CD4-positive, alpha-beta T cell treated with Interleukin-17A for 1 hour (primary cell): ENCODE measurements around the gene PIMREG.
A peak's percentile ranks its signal among the peaks of the same experiment; 100 is the strongest.

Source experiments
- DNase-seq: peaks from one replicate; pipeline ENCODE4 v3.0.0-alpha.2; 2020

The PIMREG gene, protein sequence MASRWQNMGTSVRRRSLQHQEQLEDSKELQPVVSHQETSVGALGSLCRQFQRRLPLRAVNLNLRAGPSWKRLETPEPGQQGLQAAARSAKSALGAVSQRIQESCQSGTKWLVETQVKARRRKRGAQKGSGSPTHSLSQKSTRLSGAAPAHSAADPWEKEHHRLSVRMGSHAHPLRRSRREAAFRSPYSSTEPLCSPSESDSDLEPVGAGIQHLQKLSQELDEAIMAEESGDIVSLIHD

DNA sequence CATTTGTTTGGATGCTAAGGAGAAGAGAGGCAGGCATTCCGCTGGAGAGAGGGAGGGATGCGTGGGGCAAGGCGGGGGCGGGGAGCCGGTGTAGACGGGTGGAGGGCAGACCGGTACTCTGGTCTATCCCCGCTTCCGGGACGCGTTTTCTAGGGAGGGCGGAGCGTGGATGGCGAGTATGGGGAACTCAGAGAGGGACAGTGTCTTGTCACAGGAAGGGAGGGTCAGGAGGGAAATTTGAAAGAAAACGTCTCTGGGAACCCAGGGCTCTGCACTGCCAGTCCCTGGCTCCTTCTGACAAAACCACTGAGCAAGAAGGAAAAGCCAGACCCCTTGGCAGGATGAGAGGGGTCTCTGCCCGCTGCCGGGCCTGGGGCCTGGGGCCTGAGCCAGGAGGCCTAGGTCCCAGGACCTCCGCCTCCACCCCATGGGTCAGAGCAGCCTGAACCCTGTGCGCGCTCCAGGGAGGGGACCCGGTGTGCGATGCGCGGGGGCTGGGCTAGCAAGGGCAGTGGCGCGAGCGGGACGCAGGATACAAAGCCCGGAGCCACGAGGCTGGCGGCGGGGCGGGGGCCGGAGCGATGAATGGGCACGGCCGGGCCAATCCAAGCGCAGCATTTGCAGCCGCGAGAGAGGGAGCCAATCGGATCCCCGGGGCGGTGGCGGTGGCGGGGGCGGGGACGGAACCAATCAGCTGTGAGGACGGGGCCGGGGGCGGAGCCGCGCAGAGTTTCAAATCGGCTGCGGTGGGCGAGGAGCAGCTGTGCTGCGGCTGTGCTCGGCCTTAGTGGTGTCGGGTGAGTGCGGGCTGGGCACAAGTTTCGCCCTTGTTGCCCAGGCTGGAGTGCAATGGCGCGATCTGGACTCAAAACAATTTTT is at the start of gene PIMREG:
PIMREG (plus strand) TSS at position 764 of the 879 bp plus-strand sequence. CDS start 656 bp downstream, outside the sequence.
- DNase-seq, result peak; percentile 90

GRCh38 chr17:6398955-6399354 is 45.3 kb upstream of the PIMREG start:
- DNase-seq, result no peak

DNA sequence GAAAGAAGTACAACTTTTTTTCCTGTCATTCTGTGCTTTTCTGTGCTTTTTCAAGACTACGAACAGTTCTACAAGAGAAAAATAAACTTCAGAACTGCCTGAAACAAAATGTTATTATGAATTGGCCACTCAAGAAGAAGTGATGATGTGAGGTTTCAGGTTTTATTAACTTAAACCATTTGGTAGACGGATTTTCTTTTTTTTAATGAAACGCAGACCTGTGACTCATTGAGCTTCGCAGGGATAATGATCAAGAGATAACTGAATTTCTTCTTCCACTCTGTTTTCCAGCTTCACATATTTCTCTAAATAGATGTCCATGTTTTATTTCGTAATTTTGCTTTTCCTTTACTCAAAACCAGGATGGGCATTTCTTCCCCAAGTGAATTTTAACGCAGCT is 42.0 kb upstream of the PIMREG start:
- no peak for DNase-seq

DNA sequence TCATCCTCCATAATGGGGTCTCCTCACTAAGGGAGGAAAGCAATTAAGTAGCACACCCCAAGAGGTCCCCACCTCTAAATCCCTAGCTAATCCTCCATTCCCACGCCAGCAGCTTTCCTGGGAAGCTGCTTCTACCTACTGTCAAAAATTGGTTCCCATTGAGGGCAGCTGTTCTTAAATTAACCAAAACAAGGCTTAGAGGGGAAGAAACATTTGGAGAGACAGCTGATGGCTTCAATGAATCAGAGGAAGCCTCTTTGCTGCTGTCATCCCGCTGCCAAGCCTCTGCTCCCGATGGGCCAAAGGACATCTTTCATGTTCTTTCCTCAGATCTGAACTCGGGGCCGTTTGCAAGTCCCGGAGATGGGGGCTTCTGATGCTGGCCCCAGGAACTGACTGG is 36.0 kb upstream of the PIMREG start:
- DNase-seq, result no peak

DNA sequence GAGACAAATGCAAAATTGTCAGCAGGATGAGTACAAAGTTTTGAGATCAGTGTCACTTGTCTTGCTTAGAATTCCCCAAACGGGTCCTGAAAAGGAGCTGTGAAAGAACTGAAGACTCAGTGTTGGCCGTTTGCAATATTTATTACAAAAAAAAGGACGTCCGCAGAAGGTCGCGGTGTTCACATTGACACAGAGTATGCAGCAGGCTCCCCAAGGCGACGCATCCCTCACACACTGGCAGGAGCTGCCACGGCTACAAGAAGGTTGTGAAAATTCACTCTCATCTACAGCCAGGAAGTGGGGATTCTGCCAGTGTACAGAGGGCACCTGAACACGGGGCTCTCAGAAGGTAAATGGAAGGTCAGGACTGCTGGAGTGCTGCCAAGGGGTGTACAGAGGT is 35.5 kb upstream of the PIMREG start:
- DNase-seq, result no peak

DNA sequence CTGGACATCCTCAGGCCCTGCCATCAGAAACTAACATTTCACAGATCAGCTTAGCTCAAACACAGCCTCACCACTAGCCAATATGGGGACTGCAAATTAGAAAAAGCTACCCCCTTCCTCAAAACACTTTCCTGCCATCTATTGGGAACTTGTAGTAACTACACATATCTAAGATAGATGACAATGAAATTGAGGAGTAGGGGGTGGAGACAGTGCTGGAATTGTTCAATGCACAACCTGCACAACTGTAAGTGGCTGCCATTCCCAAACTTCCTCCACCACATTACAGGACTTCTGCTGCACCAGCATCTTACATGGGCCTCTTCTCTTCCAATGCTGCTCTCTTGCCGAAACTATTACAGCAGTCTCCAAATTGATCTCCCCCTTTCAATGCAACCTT is 31.2 kb upstream of the PIMREG start:
- DNase-seq, result peak; percentile 19

DNA sequence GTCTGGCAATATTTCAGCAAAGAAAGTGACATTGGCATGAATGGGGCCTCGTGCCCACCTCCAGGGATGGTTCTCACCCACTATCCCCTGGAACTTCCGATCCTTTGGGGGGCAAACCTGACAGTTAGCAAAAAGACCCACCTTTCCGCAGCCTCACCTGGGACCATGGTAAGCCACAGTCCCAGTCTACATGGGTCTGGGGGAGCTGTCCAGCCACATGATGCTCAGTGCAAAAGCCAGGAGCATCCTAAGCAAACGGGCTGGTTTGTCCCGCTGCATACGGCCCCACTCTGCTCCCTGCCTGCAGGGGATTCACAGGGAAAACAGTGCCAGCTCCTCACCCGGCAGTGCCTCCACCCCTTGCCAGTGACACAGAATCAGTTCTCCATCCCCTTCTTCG is 28.6 kb upstream of the PIMREG start:
- no peak for DNase-seq

DNA sequence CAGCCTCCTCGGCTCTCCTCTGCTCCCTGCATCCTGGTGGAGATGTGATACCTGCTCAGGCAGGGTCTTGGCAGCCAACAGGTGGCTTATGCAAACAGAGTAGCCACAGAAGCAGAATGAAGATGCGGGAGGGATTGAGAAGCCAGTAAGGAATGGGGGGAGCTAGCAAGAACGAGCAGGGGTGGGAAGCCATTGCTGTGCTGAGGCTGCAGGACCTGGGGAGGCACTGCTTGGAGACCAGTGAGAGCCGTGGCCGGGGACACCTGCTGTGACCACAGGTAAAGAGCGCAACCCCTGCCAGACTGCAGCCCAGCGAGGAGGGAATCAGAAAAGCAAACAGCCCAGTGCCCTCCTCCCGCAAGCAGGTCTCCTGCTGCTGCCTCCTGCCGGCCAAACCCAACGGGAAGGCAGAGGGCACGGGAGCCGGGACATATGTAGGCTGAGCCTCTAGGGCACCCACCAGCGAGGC is 24.0 kb upstream of the PIMREG start:
- no peak for DNase-seq

DNA sequence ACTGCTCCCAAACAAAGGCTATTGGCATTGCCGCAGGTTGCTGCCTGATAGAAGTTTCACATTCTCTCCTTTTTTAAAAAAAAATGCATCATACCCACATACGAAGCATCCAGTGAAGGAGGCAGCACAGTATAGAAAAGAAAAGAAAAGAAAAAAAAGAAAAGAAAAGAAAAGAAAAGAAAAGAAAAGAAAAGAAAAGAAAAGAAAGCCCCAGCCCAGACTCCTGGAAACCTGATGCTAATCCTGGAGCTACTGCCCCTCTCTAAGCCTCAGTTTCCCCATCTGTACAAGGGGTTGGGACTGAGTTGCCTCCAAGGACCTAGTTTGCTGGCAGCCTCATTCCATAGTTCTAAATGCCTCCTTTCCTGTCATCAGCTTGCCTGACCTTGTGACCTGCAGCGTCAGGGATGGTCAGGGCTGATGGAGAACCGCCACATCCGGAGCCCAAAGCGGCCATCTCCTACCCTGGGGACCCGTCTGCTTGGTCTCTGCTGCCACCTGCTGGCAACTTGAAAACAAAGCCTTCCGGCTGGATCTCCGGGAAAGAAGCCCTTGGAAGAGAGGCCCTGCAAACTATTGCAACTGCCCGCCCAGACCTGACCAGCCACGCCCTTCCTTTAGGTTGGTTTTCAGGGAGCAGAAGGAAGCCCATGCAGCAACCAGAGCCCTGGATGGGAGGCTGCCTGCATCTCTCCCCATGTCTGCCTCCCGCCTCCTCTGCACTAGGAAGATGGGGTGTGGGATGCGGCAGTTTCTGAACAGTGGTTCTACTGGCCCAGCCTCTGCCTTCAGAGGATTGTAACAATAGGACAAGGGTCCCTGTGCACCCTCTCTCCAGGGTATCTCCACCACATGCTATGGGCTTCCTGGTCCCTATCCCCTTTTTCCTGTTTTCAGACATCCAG is 22.3 kb upstream of the PIMREG start:
- peak; percentile 73 for DNase-seq

DNA sequence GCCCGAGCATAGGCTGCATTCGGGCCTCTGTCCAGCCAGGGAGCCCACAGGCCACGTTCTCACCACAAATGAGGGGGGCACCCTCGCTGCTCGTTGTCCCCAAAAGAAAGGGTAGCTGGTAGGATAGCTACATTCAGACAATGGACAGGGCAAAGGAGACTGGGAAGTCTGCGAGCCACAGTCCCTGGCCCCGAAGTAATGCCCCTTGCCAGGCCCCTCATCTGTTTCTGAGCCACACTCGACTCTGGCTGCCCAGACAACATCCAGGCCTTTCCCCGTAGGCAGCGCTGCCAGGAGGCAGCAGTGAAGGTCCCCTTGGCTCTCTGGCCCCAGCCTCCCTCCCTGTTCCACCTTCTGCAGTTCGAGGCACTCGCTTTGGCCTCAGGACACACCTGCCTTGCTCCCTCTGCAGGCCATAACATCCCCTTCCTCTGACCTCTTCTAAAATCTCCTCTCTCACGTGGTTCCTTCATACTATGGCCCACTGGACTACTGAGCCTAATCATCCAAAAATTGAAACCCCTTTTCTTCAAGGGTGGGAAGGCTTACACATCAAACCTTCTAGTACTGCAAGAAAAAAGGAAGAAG is 21.5 kb upstream of the PIMREG start:
- no peak for DNase-seq

DNA sequence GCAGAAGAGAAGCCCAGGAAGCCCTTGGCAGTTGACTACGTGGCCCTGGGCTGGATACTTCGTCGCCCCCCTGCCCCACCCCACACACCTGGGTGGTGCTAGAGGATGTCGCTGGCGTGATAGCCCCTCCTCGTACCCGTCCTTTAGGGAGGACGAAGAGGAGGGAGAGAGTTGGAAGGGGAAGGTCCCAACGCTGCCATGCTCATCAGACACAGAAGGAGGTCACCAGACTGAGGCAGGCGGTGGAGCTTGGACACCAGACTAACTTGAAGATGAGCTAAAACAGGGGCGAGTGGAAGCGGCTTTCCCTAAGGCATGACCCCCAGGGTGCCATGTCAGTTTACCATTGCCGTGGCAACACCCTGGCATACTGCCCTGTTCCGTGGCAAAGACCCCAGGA is 20.3 kb upstream of the PIMREG start:
- no peak for DNase-seq

DNA sequence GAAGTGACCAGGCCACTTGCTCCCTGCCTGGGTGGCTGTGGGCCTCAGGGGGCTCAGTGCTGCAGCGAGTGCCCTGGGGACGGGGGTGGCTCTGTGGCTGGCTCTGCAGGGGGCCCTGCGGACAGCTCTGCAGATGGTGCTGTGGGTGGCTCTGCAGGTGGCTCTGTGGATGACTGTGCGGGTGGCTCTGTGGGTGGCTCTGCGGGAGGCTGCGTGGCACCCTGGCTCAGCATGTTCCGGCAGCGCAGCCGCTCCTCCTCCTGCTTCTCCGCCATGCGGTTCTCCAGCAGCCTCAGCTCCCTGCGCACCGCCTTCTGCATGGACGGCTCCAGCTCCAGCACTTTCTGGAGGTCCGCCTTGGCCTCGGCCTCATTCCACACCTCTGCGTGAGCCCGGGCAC is 18.8 kb upstream of the PIMREG start:
- DNase-seq, result no peak

DNA sequence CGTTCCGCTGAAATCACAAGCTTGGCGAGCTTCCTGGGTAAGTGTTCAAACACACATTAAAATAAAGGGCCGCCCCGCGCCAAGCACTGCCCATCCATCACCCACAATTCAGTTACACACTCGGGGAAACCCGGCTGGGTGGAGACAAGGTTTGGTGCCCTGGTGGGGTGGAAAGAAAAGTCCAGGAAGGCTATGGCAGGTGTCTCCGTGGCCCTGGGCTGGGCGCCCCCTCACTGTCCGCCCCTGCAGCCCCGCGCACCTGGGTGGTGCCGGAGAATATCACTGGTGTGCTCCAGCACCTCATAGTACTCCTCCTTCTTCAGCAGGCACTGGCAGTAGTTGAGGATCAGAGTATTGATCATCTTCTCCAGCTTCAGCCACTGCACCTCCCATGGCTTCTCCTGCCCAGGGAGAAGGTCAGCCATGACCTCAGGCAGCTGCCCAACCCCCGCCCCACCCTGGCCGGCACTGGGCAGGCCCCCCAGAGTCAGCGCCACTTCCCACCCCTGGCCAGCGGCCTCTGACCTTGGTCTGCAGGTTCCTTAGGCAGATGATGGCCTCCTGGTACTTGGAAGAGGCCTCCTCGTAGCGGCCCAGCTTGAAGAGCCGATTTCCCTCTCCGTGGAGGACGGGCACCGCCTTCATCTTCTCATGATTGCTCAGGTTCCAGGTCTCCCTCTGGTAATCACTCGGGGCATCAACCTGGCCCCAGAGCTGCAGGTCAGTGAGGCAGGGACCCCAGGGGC is 17.7 kb upstream of the PIMREG start:
- DNase-seq, result no peak

GRCh38 chr17:6427279-6427781 is 16.9 kb upstream of the PIMREG start:
- peak; percentile 66 for DNase-seq

DNA sequence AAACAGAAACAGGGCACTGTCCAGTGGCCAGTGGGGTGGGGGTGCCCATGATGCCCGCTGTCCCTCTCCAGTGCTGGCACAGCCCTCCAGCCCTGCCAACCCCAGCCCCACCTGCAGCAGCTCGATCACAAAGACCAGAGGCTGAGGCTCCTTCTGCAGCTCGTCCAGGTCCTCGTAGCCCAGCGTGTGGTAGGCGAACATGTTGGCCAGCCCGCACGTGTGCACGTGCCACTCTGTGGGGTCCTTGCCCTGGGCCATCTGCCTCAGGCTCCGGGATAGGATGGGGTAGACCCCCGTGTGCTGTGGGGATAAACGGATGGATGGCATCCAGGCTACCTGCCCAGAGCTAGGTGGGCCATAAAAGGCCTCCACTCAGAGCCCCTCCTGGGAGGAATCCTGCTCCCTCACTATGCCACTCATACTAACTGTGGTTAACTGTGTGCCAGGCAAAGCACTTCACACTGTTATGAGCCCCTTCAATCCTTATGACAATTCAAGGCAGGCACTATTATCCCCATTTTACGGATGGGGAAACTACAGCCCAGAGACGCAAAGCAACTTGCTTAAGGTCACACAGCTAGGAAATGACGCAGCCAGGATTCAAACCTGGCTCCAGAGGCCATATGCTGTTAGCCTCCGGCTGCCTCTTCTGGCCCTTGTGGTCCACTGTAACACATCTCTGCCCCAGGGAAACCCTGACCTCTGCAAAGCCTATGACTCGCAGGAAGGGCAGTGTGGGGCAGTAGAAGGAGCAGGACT is 15.9 kb upstream of the PIMREG start:
- no peak for DNase-seq

DNA sequence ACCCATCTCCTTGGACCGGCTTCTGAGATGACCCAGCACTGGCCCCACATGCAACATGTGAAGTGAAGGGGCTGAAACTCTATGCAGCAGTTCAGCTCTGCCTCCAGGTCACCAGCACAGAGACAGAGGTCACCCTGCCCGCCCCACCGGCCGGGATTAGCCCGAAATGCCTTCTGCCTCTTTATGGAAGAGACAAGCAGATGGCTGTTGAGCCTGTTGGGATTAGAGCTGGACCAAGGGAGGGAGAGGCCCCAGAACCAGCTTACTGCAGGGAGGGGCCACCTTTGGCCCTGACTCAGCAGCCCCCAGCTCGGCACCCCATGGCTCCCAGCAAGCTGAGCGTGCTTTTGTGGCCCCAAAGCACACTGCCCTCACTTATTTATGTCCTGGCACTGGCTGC is 15.0 kb upstream of the PIMREG start:
- DNase-seq, result no peak

GRCh38 chr17:6430769-6431168 is 13.5 kb upstream of the PIMREG start:
- DNase-seq, result peak; percentile 14

DNA sequence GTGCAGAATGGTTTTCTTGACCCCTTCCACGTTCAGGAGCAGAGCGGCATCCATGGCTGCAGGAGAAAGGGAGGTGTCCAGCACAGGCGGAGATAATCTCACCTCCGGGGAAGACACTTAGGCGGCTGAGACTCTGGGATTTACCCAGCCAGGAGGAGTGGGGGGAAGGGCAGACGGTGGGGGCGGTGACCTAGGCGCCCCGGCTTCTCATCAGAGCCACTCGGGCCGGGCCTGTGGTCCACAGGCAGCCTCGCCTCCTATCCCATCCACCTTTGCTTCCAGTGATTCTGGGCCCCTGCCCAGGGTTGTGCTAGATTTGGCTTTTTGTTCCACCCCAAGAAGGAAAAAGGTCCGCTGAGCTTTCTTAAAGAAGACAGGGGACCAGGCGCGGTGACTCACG is 9.2 kb upstream of the PIMREG start, which contains the start of gene AIPL1:
AIPL1 (minus strand) TSS at position 71 of the 400 bp plus-strand sequence; CDS start at position 54, 17 bp downstream.
- no peak for DNase-seq

DNA sequence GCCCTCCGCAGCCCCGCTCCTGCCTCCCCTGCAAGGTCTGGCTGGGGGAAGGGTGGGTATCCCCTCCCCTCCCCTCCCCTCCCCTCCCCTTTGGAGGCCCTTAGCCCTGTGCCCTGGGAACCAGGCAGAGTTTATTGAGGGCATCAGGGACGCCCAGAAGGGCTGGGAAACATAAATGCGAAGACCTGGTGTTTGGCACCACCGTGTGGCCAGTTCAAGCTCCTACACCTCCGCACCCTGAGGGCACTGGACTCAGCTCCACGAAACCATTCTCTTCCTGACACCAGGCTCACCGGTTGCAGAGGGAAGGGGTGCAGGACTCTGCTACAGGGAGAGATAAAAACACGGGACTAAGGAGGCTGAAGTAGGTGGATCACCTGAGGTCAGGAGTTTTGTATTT is 8.3 kb upstream of the PIMREG start:
- DNase-seq, result peak; percentile 70

DNA sequence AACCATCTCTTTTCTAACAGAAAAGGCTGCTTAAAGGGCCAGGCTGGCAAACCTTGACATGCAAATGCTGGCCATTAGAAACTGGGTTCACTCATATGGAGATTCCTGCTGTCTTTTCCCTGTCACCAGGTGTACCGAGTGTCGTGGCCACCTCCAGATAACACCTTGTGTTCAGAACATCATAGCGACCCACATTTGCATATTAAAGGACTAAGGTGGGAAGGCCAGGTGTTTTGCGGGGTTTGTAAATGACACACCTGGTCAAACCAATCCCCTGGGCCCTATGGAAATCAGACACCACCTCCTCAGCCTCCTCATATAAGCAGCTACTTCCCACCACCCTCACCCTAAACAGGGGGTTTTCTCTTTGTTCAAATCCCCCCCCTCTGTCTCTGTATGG is 6.8 kb upstream of the PIMREG start:
- no peak for DNase-seq

DNA sequence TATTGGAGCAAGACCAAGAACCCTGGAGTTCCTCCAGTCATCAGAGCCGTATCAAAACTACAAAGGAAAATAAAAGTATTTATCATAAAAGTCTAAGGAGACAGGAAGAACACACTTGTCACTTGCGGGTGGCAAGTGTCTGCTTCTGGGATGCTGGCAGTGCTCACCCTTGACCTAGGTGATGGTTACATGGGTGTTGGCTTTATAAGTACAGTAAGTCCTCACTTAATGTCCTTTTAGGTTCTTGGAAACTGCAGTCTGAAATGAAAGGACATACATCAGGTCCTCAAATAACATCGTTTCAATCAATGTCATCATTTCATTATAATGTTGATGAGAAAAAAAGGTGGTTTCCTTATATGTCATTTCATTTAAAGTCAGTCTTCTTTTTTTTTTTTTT is 6.3 kb upstream of the PIMREG start:
- no peak for DNase-seq
